ELR (cell line): ENCODE results near the gene PAK5.

Source experiments
- DNase-seq: peaks from one replicate; pipeline ENCODE4 v3.0.0-alpha.2; 2015; ENCODE audit warnings: low read depth

PAK5 gene

DNA sequence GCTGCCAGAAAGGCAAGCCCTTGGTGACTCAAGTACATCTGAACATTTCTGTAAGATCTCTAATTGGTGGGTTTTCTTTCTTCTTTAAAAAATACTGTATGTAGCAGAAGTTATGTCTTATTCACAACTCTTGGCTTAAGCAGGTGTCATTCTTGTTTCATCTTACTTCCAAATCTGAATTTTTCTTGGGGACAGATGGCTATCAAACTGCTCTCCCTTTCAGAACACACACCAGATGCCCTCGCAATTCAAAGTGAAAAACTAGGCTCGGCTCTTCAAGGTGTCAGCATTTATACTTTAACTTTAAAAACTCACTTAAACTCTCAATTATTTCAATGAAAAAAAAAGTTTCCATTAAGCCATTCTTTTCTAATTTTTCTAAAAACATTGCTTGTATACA is 49.7 kb downstream of the PAK5 start:
- DNase-seq: no peak

DNA sequence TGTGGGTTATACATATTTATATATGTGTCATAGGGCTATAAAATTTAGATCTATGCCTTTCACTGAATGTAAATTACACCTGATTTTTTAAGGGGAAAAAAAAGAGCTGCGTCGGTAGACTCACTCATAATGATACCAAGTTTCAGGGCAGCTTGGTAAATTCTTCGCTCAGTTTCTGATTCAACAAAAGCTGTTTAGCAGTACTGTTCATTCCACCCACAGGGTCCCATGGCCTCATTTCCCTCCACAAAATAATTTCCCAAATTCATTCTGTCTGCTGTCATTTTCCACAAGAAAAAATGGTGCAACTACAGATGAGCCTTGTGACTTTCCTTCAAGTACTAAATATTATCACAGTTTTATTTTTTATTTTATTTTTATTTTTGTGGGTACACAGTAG is 63.7 kb downstream of the PAK5 start:
- no peak for DNase-seq

DNA sequence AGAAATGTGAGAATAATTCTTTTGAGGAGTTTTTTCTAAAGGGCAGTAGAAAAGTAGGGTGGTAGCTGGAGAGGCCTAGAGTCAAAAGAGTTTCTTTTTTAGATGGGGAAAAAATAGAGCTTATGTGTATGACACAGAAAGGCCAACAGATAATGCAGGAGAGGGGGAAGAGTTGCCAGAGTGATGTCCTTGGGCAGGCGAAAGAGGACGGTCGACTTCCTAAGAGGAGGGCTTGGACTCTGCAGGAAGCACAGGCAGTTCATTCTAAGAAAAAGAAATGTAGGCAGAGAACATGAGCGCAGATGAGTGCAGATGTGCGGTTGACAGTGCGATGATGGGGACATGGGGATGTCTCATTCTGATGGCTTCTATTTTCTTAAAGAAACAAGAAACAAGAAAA is 68.9 kb downstream of the PAK5 start:
- DNase-seq: no peak

DNA sequence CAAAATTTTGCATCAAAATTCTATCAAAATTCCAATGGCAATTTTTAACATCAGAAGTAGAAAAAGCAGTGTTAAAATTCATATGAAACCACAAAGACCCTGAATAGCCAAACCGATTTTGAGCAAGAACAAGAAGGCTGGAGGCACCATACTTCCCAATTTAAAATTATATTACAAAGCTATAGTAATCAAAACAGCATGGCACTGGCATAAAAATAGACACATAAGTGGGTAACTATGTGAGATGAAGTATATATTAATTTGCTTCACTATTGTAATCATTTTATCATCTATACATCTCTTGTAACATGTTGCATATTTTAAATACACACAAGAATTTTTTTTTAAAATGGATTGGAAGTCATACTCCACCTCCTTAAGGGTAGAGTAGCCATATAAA is 77.4 kb downstream of the PAK5 start:
- no peak for DNase-seq

DNA sequence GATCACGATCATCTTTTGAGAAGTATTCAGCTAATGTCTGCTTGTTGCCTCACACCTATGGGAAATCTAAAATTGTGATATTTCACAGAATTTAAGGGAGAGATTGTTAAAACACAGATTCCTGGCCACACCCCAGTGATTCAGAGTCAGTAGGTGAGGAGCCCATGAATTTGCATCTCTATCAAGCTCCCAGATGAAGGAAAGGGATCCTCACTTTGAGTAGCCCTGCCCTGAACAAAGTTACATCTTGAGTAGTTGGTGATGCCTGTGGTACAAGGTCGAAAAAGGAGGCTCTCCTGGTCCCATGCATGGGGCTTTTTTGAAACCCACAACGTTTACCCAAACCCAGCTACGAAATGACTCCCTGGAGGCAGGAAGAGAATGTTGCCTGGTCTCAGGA is 79.5 kb downstream of the PAK5 start:
- no peak for DNase-seq

DNA sequence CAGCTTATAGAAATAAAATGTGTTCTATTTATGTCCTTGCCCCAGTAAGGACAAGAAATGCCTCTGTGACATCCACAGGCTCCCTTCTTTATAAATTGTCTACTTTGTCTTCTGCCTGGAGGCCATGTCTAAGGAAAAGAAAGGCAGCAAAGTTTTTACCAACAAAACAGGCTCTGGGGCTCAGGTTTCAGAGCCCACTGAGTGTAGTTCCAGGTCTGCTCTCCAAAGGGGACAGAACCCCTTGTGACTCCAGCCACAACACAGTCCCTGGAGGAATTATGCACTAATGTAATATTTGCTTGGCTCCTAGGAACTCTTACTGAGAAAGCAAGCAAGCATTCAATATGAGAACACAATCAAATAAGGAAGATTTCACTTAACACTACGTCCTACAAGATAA is 80.1 kb downstream of the PAK5 start:
- DNase-seq: no peak

DNA sequence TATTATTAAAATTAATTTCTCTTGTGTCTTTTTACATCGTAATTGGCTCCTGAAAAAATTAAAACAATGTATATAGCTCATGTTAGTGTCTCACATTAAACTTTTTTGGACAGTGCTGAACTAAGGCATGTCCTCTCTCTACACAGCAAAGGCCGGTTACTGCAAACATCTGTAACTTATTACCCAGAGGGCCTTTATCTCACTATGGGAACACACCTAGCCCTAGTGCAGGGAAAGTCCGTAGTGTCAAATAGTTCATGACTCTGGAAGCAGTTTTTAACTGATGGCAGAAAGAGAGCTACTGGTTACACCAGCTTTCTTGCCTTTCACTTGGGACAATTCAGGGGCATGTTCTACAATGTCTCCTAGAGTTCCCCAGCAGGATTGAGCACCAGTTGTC is 82.2 kb downstream of the PAK5 start:
- DNase-seq: no peak

DNA sequence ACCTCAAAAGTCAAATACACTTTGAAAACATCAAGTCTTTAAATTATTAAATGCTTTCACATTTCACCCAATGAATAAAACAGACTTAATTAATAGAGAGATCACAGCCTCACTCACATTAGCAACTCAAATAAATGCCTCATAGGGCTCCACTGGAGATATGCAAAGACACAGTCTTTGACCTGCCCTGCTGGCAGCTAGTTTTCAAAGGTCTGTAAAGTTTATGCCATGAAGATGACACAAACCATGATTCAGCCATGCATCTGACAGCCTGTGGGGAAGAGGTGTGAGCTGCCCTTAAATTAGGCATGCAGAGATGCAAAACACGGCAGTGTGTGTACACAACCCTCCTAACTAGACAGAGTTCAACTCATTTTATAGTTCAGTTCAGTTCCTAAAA is 83.6 kb downstream of the PAK5 start:
- DNase-seq: no peak

DNA sequence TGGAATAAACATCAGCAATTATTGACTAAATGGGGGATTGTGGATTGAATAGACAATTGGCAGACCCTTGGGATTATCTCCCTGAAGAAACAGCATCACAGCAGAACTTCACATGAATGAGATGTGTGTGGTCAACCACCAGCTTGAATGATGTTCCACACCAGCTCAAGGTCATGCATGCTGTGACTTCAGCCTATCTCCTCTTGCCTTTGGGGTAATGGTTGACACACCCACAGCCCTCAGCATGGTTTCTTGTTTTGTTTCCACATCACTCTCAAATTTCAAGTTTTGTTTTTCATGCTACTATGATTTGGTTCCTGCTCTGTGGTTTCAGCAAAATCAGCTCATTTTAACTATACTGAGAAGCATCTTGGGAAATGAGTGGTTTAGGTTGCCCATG is 94.3 kb downstream of the PAK5 start:
- DNase-seq: no peak

DNA sequence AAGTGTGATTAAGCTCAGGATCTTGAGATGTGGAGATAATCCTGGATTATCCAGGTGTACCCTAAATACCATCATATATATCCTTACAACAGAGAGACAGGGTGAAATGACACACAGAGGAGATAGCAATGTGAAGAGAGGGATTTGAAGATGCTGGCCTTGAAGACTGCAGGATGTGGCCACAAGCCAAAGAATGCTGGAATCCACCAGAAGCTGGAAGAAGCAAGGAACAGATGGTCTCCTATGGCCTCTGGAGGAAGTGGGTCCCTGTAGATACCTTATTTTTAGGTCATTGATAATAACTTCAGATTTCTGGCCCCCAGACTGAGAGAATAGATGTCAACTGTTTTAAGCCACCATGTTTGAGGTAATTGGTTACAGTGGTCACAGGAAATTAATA is 95.0 kb downstream of the PAK5 start:
- DNase-seq: no peak

DNA sequence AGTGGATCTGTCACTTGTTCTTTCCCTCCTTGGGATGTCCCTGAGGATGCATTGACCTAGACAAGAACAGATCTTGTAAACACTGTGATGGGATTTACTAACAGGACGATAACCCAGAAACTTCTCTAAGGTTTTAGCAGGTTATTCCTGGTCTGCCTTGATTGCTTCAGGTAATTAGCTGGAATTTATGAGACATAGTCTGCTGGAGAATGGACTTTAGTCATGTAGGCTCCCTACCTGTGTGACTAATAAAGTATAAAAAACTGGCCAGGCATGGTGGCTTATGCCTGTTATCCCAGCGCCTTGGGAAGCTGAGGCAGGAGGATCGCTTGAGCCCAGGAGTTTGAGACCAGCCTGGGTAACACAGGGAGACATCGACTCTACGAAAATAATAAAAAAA is 96.1 kb downstream of the PAK5 start:
- no peak for DNase-seq

DNA sequence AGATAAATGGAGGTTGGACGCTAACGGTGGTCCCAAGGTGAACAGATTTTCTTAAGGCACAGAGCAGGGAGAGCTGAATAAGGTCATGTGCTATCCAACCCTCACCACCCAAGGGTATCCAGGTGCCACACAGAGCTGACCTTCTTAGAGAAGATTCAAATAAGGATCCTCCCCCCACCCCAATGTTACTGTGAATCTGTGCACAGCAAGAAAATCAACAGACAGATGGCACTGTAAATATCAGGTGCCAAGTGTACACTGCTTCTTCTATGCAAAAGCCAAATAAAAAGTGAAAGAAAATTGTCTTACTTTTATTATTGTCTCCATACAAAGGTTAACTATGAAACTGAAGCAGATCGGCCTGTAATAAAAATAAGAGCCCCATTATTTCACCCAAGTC is 96.9 kb downstream of the PAK5 start:
- no peak for DNase-seq

DNA sequence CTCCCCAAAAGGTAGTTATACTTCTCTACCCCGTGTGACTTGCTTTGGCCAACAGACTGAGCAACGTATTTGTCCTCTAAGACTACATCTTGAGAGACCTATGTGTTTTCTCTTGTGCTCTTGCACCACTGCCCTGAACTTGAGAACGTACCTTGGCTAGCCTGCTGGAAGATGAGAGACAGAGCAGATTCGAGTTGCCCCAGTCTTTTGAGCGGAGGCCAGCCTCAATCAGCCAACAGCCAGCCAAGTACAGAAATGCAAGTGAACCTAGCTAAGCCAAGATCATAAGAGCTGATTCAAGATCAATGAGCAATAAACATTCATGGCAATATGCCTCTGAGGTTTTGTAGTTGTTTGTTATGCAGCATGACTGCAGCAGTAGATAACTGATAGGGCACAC is 98.4 kb downstream of the PAK5 start:
- DNase-seq: no peak

DNA sequence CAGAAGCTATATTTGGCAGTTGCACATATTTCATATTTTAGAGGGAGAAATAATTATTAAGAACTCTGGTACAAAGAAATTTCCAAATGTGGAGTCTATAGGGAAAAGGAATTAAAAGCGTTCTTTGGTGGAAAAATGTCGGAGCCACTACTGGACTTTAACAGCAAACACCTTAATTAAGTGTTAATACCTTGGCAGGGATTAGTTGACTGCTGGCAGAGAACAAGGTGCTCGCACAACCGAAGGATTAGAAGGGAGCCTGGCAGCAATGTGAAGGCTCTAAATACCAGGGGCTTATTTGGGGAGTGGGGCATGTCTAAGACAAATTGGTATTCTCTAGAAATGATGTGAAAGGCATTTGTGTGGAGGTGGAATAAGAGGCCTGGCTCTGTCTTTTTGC is 98.9 kb downstream of the PAK5 start:
- no peak for DNase-seq

DNA sequence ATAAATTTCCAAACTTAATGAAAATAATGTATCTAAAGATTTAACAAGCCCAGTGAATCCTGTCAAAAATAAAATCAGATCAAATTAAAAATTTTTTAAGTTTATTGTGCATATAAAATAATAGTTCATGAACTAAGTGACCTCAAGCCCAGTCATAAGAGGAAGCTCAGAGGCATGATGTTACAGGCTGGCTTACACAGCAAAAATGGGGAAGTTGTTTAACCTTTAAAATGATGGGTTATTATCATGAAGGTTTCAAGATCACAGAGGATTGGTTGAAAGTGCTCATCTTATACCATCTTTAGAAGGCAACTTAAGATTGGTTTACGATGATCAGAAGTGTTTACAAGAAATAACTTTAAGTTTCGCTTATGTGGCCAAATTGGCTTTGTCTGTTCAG is 102.5 kb downstream of the PAK5 start:
- no peak for DNase-seq

DNA sequence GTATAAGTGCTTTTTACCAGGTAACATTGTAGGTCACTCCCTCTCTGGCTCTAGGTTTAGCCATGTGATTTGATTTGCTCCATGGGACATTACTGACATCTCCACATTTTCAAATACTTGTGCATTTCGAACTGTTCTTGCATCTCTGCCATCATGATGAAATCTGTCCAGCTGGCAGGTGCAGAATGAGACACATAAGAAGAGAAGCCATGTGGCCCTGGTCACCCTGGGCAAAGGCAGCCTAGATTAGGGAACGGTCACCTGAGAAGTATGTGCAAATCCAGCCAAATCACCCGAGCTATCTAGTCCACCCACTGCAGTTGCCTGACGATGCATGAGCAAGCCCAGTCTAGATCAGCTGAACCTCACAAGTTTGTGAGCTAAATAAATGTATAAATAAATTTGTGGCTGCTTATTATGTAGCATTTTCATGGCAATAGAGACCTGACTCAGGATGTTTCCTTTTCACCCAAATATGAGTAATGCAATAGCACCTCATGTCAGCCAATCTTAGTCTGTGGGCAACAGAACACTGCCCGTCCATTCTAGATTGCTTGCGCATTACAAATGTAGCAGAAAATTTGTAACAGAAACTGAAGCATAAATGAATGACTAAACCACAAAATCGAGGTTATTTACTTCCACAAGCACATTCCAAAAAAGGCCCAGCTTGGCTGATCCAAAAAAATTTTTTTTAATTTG is 115.2 kb downstream of the PAK5 start:
- DNase-seq: no peak

DNA sequence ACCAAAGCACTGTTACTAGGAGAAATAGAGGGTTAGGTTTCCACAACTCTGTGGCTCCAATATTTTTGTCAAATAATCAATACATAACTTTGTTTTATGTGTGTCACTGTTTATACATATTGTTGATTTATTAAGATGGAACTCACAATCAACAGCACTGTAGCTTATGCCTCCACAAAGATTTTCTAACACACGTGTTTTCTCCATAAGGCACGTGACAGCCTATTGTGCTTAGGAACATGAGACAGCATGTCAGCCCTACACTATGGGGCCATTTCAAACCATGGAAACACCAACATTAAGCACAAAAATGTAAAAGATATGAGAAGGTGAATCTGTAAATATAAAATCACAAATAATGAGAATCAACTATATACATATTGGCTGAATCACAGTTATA is 127.0 kb downstream of the PAK5 start:
- no peak for DNase-seq

DNA sequence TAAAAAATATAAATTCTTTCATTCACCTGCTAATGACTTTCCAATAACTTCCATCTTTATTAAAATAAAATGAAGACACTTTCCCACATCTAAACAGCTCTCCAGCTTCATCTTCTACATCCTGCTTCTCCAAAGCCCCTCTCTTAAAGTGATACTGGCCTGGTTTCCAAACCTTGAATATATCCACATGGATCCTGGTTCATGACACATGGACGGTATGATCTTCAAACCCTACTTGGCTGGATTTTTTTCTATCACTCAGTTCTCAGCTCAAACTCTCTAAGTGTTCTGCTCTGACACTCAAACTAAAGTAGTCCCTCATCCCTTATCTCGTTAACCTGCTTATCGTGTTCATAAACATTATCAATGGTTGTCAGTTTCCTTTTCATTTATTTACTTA is 128.2 kb downstream of the PAK5 start:
- no peak for DNase-seq

DNA sequence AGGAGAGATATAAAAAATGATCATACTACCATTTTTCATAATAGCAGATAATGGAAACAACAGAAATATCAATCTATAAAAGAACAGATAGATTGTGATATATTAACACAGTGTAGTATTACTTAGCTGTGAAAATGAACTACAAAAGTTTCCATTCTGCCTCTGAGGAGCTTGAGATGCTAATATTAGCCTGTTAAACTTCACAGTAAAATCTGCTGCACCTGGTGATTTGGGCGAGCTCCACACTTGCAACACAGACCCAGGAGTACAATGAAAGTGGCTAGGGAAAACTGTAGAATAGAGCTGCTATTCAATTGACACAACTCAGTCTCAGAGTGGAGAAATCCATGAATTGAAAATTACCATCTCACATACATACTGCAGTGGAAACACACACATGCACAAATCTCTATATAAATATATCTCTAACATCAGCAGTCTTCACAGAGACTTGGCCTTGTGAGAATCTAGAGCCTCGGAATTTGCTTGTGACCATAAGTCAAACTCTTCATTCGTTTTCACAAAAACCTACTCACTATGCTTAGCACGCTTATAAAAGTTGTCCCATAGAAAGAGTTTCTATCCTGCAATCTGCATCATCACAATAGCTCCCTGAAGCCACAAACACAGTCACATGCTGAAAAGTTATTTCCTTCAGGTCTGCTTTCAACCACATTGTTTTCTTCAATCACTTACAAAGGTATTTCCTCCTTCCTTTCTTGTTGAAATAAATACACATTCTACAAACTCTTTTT is 133.0 kb downstream of the PAK5 start:
- no peak for DNase-seq

DNA sequence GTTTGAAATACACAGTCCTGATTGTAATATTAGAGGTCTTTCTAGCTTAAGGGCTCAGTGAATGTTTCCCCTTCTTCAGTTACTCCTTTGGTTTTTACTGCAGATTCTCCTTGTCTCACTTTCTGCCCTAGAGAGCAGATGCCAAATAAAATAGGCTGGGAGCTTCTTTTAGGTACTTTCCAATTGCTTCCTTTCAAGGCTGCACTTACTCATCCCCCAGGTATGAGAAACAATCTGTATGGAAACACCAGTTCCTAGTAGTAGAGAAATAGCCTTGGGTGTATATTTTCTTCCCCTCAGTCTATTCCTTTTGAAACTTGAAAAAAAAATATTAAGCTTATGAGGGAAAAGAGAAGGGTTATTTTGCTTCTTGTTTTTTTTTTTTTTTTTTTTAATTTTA is 139.7 kb downstream of the PAK5 start:
- DNase-seq: peak; percentile 1

DNA sequence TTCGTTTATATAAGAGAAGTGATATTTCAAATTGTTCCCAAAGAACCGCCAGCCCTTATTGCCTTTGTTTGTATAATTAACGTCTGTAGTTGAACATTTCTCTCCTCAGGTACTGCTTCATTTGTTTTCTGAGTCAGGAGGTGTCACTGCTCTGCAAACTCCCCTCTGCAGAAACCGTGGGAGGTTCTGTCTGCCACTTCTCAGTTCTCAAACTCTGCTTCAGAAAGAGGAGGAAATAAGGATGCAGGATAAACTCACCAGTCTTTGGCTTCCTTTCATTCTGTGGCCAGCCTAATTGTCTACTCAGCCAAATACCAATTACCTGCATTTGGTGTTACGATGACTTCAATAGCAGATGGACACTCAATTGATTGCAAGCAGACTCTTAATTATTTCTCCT is 149.8 kb downstream of the PAK5 start:
- DNase-seq: no peak

DNA sequence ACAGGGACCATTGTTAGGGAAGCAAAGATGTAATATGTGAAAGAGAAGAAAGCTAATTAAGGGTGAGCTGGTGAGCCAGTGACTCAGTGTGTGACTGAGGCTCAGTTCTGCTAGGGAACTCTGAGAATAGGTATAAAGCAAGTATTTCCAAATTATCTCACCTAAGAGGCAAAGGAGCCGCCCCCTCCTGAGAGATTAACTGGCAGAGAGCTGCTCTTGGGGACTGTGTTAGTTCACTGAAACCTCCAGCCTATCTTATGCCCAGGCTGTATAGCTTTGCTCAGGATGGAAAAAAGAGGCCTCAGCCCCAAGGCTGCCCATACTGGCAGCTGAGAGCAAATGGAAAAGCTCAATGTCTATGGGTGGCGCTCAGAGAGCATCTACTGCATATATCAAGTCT is 152.0 kb downstream of the PAK5 start:
- no peak for DNase-seq

DNA sequence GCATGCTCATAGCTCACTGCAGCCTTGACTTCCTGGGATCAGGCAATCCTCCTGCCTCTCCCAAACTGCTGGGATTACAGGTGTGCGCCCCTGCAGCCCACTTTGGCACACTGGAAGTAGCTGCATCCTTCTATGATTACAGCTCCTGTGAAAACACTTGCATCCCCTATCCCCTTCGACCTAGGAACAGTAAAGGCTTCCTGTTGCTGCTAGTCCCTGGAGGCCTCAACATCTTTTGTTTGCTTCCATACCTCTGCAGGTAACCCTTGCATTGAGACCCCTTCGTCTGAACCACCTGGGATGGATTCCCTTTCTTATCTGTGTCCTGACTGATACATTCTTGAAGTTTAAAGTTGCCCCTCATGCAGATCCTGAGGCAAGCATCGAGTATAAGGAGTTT is 152.4 kb downstream of the PAK5 start:
- DNase-seq: no peak

DNA sequence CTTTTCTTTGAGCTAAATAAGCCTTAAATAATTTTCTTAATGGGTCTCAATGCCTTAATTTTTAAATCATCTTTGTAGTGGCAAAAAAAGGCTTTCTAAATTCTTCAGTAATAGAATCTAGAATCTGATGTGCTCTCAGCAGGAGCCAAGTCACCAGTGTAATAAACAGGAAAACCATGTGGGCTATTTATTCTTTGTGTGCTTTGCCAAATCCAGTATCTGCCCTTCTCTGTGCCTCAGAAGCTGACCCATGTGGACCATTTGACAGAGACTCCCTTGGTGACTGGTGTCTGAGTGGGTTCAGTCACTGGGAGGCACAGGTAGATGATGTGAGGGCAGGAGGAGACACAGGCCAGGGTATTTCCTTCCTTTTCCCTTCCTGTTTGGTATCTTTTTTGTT is 152.9 kb downstream of the PAK5 start:
- DNase-seq: no peak
